Measurements from ENCODE around the gene COQ7. TPM values are rescaled to one million over a fixed set of nuclear protein-coding genes. Genes with fewer than 3 reads are reported as not detected.

Gene COQ7
- total RNA-seq, 1 experiment from 2014 or later = 30.7 TPM

- peaks cover 3% of the 10 kb centered on the region; the same call in 1 of the 2 replicates for H3F3A ChIP-seq (ENCODE audit: insufficient read depth, low read depth)
- H3K4me3 ChIP-seq = no peak overlapping the region
- intact Hi-C loops (cut with micrococcal nuclease; ENCODE audit: unreplicated experiment) = no loop called here
- H4K20me1 ChIP-seq (ENCODE audit: insufficient read depth) = no peaks in the 10 kb centered on the region
- H3K79me2 ChIP-seq (ENCODE audit: low read depth) = peaks cover 7% of the 10 kb centered on the region
- no TSS peak for BruUV-seq (replicated peaks)
- H2AFZ ChIP-seq = no peak overlapping the region
- ChIA-PET POLR2A (ENCODE audit: unreplicated experiment) (no interaction called here), CTCF (interaction anchor here (0.5 to 0.7 kb wide), 3 partner anchors 84 to 514 kb away, joined by 3 to 9 read pairs (median 4); no protein-coding TSS in a partner anchor)
- no peak overlapping the region for H3K4me2 ChIP-seq
- no peak for TF ChIP-seq EZH2 (IDR thresholded peaks at IDR 0.05; ENCODE audit: low read depth)
- no peak for TF ChIP-seq CTCF (conservative IDR thresholded peaks at IDR 0.05)
- DNase-seq = no peak
- H3K9me3 ChIP-seq (ENCODE audit: insufficient read depth, low read depth) = no peaks in the 10 kb centered on the region
- no peak overlapping the region for H3K27ac ChIP-seq
- H3K27me3 ChIP-seq (ENCODE audit: insufficient read depth, low read depth) = no peaks in the 10 kb centered on the region
- no peaks in the 10 kb centered on the region; the same call in 1 of the 2 replicates for H3K36me3 ChIP-seq (ENCODE audit: low read depth)
- H3K4me1 ChIP-seq (replicated peaks; ENCODE audit: insufficient read depth) = peaks cover 3% of the 10 kb centered on the region; the same call in 1 of the 2 replicates
- H3K9me2 ChIP-seq (ENCODE audit: insufficient read depth) = no peaks in the 10 kb centered on the region
Measured at GRCh38 chr16:19073863-19074262, 6.4 kb downstream of the COQ7 start.

- Histone ChIP-seq H3K9me3 (ENCODE audit: insufficient read depth, low read depth) (no peaks in the 10 kb centered on the region), H3K36me3 (ENCODE audit: low read depth) (no peaks in the 10 kb centered on the region; the same call in 1 of the 2 replicates), H3K79me2 (ENCODE audit: low read depth) (no peaks in the 10 kb centered on the region), H2AFZ (no peak overlapping the region), H3K4me3 (no peak overlapping the region), H3K27me3 (ENCODE audit: insufficient read depth, low read depth) (no peaks in the 10 kb centered on the region), H3K27ac (no peak overlapping the region), H3K4me2 (no peak overlapping the region), H3K9me2 (ENCODE audit: insufficient read depth) (no peaks in the 10 kb centered on the region), H3K4me1 (replicated peaks; ENCODE audit: insufficient read depth) (no peaks in the 10 kb centered on the region), H3F3A (ENCODE audit: insufficient read depth, low read depth) (peaks cover 3% of the 10 kb centered on the region; the same call in 1 of the 2 replicates), H4K20me1 (ENCODE audit: insufficient read depth) (no peaks in the 10 kb centered on the region)
- CTCF ChIA-PET = no interaction called here
- POLR2A ChIA-PET (ENCODE audit: unreplicated experiment) = no interaction called here
- no peak for TF ChIP-seq EZH2 (IDR thresholded peaks at IDR 0.05; ENCODE audit: low read depth)
- no peak for TF ChIP-seq CTCF (conservative IDR thresholded peaks at IDR 0.05)
- intact Hi-C loops (cut with micrococcal nuclease; ENCODE audit: unreplicated experiment) = no loop called here
- DNase-seq = no peak
- no TSS peak for BruUV-seq (replicated peaks)
Measured at GRCh38 chr16:19075511-19075910, 8.1 kb downstream of the COQ7 start.

GRCh38 chr16:19077879-19078278 is 10.5 kb downstream of the COQ7 start:
- Histone ChIP-seq H3K4me2 (no peak overlapping the region), H3K27me3 (ENCODE audit: insufficient read depth, low read depth) (no peaks in the 10 kb centered on the region), H3K4me3 (no peak overlapping the region), H3K9me3 (ENCODE audit: insufficient read depth, low read depth) (no peaks in the 10 kb centered on the region), H3K27ac (no peak overlapping the region), H3F3A (ENCODE audit: insufficient read depth, low read depth) (0 out of 2 replicates have a peak, but pooled peaks cover 3% of the 10 kb centered on the region), H4K20me1 (ENCODE audit: insufficient read depth) (no peaks in the 10 kb centered on the region), H2AFZ (no peak overlapping the region), H3K4me1 (replicated peaks; ENCODE audit: insufficient read depth) (no peaks in the 10 kb centered on the region), H3K9me2 (ENCODE audit: insufficient read depth) (no peaks in the 10 kb centered on the region), H3K36me3 (ENCODE audit: low read depth) (no peaks in the 10 kb centered on the region; the same call in 1 of the 2 replicates), H3K79me2 (ENCODE audit: low read depth) (no peaks in the 10 kb centered on the region)
- no TSS peak for BruUV-seq (replicated peaks)
- ChIA-PET POLR2A (ENCODE audit: unreplicated experiment) (no interaction called here), CTCF (no interaction called here)
- DNase-seq = no peak
- TF ChIP-seq CTCF (conservative IDR thresholded peaks at IDR 0.05) (no peak), EZH2 (IDR thresholded peaks at IDR 0.05; ENCODE audit: low read depth) (no peak)
- intact Hi-C loops (cut with micrococcal nuclease; ENCODE audit: unreplicated experiment) = no loop called here
